Astrocyte (in vitro differentiated cells and primary cell): ENCODE data around the gene HSPA4. TPM values are rescaled to one million over a fixed set of nuclear protein-coding genes. Genes with fewer than 3 reads are reported as not detected.

Source experiments
- DNase-seq: peaks from one replicate; pipeline ENCODE4 v3.0.0-alpha.2; 2010; ENCODE audit warnings: low read depth
- FAIRE-seq: peaks from 2 replicates; lab custom pipeline; 2011; peaks lifted over from hg19 to GRCh38; lab: Jason Lieb, UNC
- H2AFZ ChIP-seq: 2 replicates; pipeline ENCODE4 v1.6.0; 2012; ENCODE audit warnings: low read depth, low read length, inconsistent platforms
- H3K27ac ChIP-seq: 2 replicates; pipeline ENCODE4 v1.5.1; 2011; ENCODE audit warnings: low read depth, low read length, inconsistent platforms
- H3K27me3 ChIP-seq: 2 replicates; pipeline ENCODE4 v1.6.0; 2011; ENCODE audit warnings: low read length, inconsistent platforms; ENCODE audit not compliant: insufficient read depth
- H3K36me3 ChIP-seq: 2 replicates; pipeline ENCODE4 v1.5.1; 2011; ENCODE audit warnings: low read length, inconsistent platforms; ENCODE audit not compliant: insufficient read depth
- H3K4me1 ChIP-seq: 2 replicates; pipeline ENCODE4 v1.5.1; 2011; ENCODE audit warnings: low read length, inconsistent platforms; ENCODE audit not compliant: insufficient read depth
- H3K4me2 ChIP-seq: 2 replicates; pipeline ENCODE4 v1.6.0; 2012; ENCODE audit warnings: low read length, inconsistent platforms
- H3K4me3 ChIP-seq: 2 replicates; pipeline ENCODE4 v1.5.1; 2011; ENCODE audit warnings: low read depth, mild to moderate bottlenecking, low read length, inconsistent platforms; ENCODE audit not compliant: insufficient read depth
- H3K79me2 ChIP-seq: 2 replicates; pipeline ENCODE4 v1.6.0; 2012; ENCODE audit warnings: mild to moderate bottlenecking, low read length, inconsistent platforms; ENCODE audit not compliant: insufficient read depth
- H3K9ac ChIP-seq: 2 replicates; pipeline ENCODE4 v1.6.0; 2012; ENCODE audit warnings: mild to moderate bottlenecking, low read length, inconsistent platforms
- H3K9me3 ChIP-seq: 2 replicates; pipeline ENCODE4 v1.5.1; 2012; ENCODE audit warnings: low read depth, mild to moderate bottlenecking, low read length, inconsistent platforms; ENCODE audit not compliant: insufficient read depth
- H4K20me1 ChIP-seq: 2 replicates; pipeline ENCODE4 v1.6.0; 2012; ENCODE audit warnings: low read length, inconsistent platforms; ENCODE audit not compliant: insufficient read depth
- H3K27ac Mint-ChIP-seq: one replicate; pipeline ENCODE4 v1.8.0; 2021; ENCODE audit warnings: mild to moderate bottlenecking, mixed read lengths; ENCODE audit not compliant: unreplicated experiment
- H3K27me3 Mint-ChIP-seq: one replicate; pipeline ENCODE4 v1.8.0; 2021; ENCODE audit warnings: low read depth, mixed read lengths; ENCODE audit not compliant: unreplicated experiment
- H3K36me3 Mint-ChIP-seq: one replicate; pipeline ENCODE4 v1.8.0; 2021; ENCODE audit warnings: low read depth, mixed read lengths; ENCODE audit not compliant: unreplicated experiment
- H3K4me1 Mint-ChIP-seq: one replicate; pipeline ENCODE4 v1.8.0; 2021; ENCODE audit warnings: low read depth, mixed read lengths; ENCODE audit not compliant: unreplicated experiment
- H3K4me3 Mint-ChIP-seq: one replicate; pipeline ENCODE4 v1.8.0; 2021; ENCODE audit warnings: mild to moderate bottlenecking, moderate library complexity, mixed read lengths; ENCODE audit not compliant: unreplicated experiment
- H3K9me3 Mint-ChIP-seq: one replicate; pipeline ENCODE4 v1.8.0; 2021; ENCODE audit warnings: mild to moderate bottlenecking, mixed read lengths; ENCODE audit not compliant: unreplicated experiment
- EZH2 ChIP-seq: IDR thresholded peaks from 2 replicates; pipeline ENCODE4 v1.6.1; 2012; ENCODE audit warnings: mild to moderate bottlenecking, low read length, inconsistent platforms; ENCODE audit not compliant: insufficient read depth
- total RNA-seq: library from RNA; stranded (reverse); gene quantifications from 2 replicates; pipeline ENCODE4 v1.2.1, GENCODE V29; 2021
- TF ChIP-seq, protein P1 (sequence below): IDR thresholded peaks from 2 replicates; pipeline ENCODE4 v1.5.1; 2011; ENCODE audit warnings: low read depth, mild to moderate bottlenecking, inconsistent platforms, low read length, moderate library complexity; ENCODE audit not compliant: insufficient read depth

The HSPA4 gene
- total RNA-seq, 1 donor from 2014 or later: 210 TPM

DNA sequence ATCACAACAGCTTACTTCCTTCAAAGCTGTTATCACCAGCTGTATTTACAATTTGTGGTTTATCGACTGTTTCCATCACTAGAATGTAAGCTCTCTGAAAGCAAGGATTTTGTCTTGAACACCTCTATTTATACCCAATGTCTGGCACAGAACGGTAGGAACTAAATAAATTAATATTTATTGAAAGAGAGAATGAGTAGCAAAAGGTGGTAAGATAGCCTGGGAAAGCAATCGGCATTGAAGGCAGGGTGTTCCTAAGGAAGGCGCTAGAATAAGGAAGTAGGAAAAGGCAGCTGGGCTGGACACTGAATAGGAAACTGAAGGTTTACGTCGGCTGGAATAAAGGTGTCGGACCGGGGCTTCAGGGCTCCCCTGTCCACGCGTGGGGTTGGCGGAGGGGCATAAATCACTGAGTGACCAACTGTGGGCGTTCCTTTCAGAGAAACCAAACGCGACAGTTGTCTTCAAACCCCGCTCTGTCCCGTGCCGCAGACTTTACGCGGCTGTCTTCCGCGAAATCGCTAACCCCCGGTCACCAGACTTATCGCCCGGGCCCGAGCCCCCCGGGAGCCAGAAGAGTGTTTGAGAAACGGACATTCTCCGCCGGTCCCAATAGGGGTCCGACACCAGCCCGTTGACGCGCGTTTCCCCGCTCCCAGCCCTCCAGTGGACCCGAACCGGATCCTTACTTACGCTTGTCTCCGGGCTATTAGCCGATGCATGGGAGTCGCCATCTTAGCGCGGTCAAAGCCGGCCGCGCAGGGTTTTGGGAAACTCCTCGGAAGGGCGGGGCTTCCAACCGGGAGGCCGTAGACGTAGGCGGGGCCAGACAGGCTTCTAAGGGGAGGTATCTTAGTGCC is 25.8 kb upstream of the HSPA4 start, which contains the start of gene ZCCHC10:
Gene ZCCHC10, minus strand, starts transcription at position 746 of the 860 bp plus-strand sequence. Its CDS starts 12 bp downstream, at position 734.
- H3K4me1 Mint-ChIP-seq: peaks cover 6% of the 10 kb centered on the region
- TF ChIP-seq, protein P1, sequence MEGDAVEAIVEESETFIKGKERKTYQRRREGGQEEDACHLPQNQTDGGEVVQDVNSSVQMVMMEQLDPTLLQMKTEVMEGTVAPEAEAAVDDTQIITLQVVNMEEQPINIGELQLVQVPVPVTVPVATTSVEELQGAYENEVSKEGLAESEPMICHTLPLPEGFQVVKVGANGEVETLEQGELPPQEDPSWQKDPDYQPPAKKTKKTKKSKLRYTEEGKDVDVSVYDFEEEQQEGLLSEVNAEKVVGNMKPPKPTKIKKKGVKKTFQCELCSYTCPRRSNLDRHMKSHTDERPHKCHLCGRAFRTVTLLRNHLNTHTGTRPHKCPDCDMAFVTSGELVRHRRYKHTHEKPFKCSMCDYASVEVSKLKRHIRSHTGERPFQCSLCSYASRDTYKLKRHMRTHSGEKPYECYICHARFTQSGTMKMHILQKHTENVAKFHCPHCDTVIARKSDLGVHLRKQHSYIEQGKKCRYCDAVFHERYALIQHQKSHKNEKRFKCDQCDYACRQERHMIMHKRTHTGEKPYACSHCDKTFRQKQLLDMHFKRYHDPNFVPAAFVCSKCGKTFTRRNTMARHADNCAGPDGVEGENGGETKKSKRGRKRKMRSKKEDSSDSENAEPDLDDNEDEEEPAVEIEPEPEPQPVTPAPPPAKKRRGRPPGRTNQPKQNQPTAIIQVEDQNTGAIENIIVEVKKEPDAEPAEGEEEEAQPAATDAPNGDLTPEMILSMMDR: no peak
- no peak for TF ChIP-seq EZH2
- Histone ChIP-seq H4K20me1 (no peaks in the 10 kb centered on the region), H3K4me2 (peak within 1 kb of the TSS; percentile 85), H3K79me2 (peaks cover 48% of the 10 kb centered on the region), H3K4me1 (peaks cover 6% of the 10 kb centered on the region), H3K36me3 (peaks cover 10% of the 10 kb centered on the region), H2AFZ (peak within 1 kb of the TSS; percentile 96), H3K27me3 (no peaks in the 10 kb centered on the region), H3K9me3 (no peaks in the 10 kb centered on the region), H3K9ac (peak within 1 kb of the TSS; percentile 98), H3K4me3 (peak within 1 kb of the TSS; percentile 96), H3K27ac (peak within 1 kb of the TSS; percentile 95)
- DNase-seq (peak; percentile 83), FAIRE-seq (no peak)
- H3K27me3 Mint-ChIP-seq: no peaks in the 10 kb centered on the region
- H3K4me3 Mint-ChIP-seq: peak within 1 kb of the TSS; percentile 94
- peaks cover 2% of the 10 kb centered on the region for H3K36me3 Mint-ChIP-seq
- H3K9me3 Mint-ChIP-seq: no peaks in the 10 kb centered on the region
- H3K27ac Mint-ChIP-seq: peak within 1 kb of the TSS; percentile 83

GRCh38 chr5:133026664-133027153 is 25.1 kb upstream of the HSPA4 start:
- Histone ChIP-seq H3K9ac (peak overlapping the region; percentile 80), H2AFZ (peak overlapping the region; percentile 88)
- no peak for FAIRE-seq

More at GRCh38 chr5:133026664-133027153, 25.1 kb upstream of the HSPA4 start:
- Mint-ChIP-seq H3K4me3 (peak overlapping the region; percentile 76), H3K9me3 (no peaks in the 10 kb centered on the region), H3K27me3 (no peaks in the 10 kb centered on the region), H3K4me1 (peaks cover 6% of the 10 kb centered on the region), H3K27ac (no peak overlapping the region), H3K36me3 (peaks cover 2% of the 10 kb centered on the region)
- H3K4me2 ChIP-seq: peak overlapping the region; percentile 82
- no peaks in the 10 kb centered on the region for H3K9me3 ChIP-seq
- no peak overlapping the region for H3K27ac ChIP-seq
- H3K79me2 ChIP-seq: peaks cover 41% of the 10 kb centered on the region
- peaks cover 6% of the 10 kb centered on the region for H3K4me1 ChIP-seq
- TF ChIP-seq, protein P1: no peak
- no peak for TF ChIP-seq EZH2
- H3K36me3 ChIP-seq: peaks cover 7% of the 10 kb centered on the region
- no peak for DNase-seq
- H3K27me3 ChIP-seq: no peaks in the 10 kb centered on the region
- H3K4me3 ChIP-seq: peak overlapping the region; percentile 68
- no peaks in the 10 kb centered on the region for H4K20me1 ChIP-seq
